Stimulated activated naive CD4-positive, alpha-beta T cell (primary cell): Measurements from ENCODE around the gene LBR.

ENCODE experiments used
- DNase-seq, 6 experiments: peaks; one replicate each; lab custom pipeline; 2025; lab: John Stamatoyannopoulos, UW

Gene LBR

GRCh38 chr1:225373155-225373554 lies 54.7 kb downstream of the LBR start:
- DNase-seq = no peak

- DNase-seq = no peak
Measured at GRCh38 chr1:225371366-225372010, 56.4 kb downstream of the LBR start.

DNA sequence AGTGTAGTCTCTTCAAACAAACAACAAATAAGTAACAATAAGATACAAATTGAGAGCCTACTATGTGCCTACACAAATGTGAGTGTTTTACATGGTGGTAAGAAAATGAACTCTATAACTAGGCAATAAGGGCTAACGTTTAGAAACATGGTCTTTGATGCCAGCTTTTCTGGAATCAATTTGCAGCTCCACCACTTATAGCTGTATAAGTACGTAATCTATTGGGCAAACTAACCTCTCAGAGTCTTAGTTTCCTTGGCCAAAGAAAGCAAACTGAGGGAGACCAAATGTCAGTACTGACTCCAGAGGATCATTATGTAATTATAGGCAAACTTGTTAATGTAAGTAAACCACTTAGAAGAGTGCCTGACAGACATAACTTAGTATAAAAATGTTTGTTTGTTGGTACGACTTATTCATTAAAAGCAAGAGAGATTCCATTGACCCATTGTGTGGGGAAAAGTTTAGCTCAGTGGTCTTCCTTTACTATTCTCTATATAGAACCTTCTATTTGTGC lies 59.7 kb downstream of the LBR start:
- no peak for DNase-seq

GRCh38 chr1:225366552-225366951 lies 61.3 kb downstream of the LBR start:
- no peak for DNase-seq

DNA sequence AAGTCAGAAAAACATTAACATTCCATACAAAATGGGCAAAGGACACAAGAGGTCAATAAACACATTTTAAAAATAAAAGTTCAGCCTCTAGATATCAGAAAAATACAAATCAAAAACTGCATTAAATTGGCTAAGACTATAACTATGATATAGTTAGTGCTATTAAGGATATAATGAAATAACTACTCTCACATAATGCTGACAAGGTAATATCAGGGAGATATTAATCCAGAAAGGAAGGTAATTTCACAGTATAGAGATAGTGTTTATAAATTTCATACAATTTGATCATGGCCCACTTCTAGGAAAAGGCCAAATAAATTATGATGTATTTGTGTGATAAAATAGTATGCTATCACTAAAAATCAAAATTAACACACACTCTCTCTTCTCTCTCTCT lies 61.8 kb downstream of the LBR start:
- no peak for DNase-seq

DNA sequence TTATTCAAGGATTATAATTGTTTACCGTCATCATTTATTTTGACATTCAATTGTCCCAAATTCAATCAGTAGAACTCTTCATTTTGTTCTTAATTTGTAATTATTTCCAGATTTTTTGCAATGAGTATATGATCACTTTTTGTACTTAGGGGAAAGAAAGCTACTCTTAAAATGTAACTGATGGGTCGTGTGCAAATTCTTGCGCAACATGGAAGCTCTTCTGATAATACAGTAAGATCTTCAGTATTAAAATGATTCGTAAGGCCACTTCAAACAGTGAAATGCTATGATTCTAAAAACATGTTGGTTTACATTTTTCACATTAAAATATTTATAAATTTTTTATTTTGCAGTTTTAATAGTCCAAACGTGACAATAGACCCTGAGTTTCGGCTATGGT lies 63.4 kb downstream of the LBR start:
- no peak for DNase-seq

DNA sequence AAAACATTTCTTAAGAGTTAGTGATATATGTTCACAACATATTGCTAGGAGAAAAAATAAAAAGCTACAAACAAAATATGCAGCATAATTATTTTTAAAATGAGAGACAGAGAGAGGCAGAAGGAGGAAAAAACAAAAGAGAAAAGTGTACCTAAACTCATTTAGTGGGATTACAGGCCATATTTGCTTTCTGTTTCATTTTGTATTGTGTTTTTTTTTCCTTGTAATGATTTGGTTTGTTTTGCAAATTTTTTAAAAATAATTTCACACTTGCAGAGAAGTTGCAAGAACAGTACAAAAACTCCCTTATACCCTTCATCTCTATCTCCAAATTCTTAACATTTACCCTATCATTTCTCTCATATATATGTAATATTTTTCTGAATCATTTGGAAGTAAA lies 65.0 kb downstream of the LBR start:
- no peak for DNase-seq

- no peak for DNase-seq
Measured at GRCh38 chr1:225361176-225361575, 66.7 kb downstream of the LBR start.

- DNase-seq = no peak
Measured at GRCh38 chr1:225360119-225360518, 67.7 kb downstream of the LBR start.

- DNase-seq = no peak
Measured at GRCh38 chr1:225355863-225356262, 72.0 kb downstream of the LBR start.

DNA sequence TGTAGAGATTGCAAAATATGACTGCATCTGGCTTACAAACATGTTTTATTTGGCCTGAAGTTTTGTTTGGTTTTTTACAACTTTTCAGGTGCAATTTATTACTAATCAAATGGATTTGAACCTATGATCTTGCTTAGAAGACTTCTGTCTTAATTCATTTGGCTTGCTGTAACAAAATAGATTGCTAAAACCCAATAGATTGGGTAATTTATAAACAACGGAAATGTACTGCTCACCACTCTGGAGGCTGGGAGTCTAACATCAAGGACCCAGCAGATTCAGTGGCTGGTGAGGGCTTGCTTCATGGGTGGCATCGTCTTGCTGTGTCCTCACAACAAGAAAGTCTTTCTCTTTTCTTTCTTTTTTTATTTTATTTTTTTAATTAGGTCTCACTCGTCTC lies 72.9 kb downstream of the LBR start:
- DNase-seq = no peak
